MM.1S (cell line): ENCODE results near the gene CACHD1.

Source experiments
- DNase-seq: peaks from one replicate; pipeline ENCODE4 v3.0.0-alpha.2; 2015
- H2AFZ ChIP-seq: fragments of 300-600 bp; sonication (generic); 2 replicates; pipeline ENCODE4 v1.6.0; 2016; ENCODE audit warnings: antibody characterized with exemption, low read length
- H3F3A ChIP-seq: fragments of 300-600 bp; sonication (generic); 2 replicates; pipeline ENCODE4 v1.6.1; 2016; ENCODE audit warnings: mild to moderate bottlenecking, antibody characterized with exemption, low read length, moderate library complexity, mixed read lengths; ENCODE audit not compliant: insufficient read depth
- H3K27ac ChIP-seq: fragments of 300-600 bp; sonication (generic); 2 replicates; pipeline ENCODE4 v1.5.1; 2016; ENCODE audit warnings: mild to moderate bottlenecking, low read length
- H3K27me3 ChIP-seq: fragments of 300-600 bp; sonication (generic); replicated peaks from 2 replicates; pipeline ENCODE4 v1.6.0; 2016; ENCODE audit warnings: low read length; ENCODE audit not compliant: insufficient read depth
- H3K36me3 ChIP-seq: fragments of 300-600 bp; sonication (generic); replicated peaks from 2 replicates; pipeline ENCODE4 v1.6.1; 2016; ENCODE audit warnings: mild to moderate bottlenecking, low read length, mixed read lengths; ENCODE audit not compliant: insufficient read depth
- H3K4me1 ChIP-seq: fragments of 300-600 bp; sonication (generic); 2 replicates; pipeline ENCODE4 v1.6.1; 2016; ENCODE audit warnings: low read length, mixed read lengths
- H3K4me2 ChIP-seq: fragments of 300-600 bp; sonication (generic); 2 replicates; pipeline ENCODE4 v1.6.0; 2016; ENCODE audit warnings: low read depth, low read length
- H3K4me3 ChIP-seq: fragments of 300-600 bp; sonication (generic); 2 replicates; pipeline ENCODE4 v1.5.1; 2016; ENCODE audit warnings: low read length, mixed read lengths
- H3K79me2 ChIP-seq: fragments of 300-600 bp; sonication (generic); 2 replicates; pipeline ENCODE4 v1.6.1; 2016; ENCODE audit warnings: mixed run types, low read length, mixed read lengths
- H3K9ac ChIP-seq: fragments of 300-600 bp; sonication (generic); 2 replicates; pipeline ENCODE4 v1.6.1; 2016; ENCODE audit warnings: low read length, mixed read lengths
- H3K9me2 ChIP-seq: fragments of 300-600 bp; sonication (generic); replicated peaks from 2 replicates; pipeline ENCODE4 v1.6.1; 2016; ENCODE audit warnings: mild to moderate bottlenecking, low read length, mixed read lengths; ENCODE audit not compliant: insufficient read depth
- H3K9me3 ChIP-seq: fragments of 300-600 bp; sonication (generic); replicated peaks from 2 replicates; pipeline ENCODE4 v1.6.1; 2016; ENCODE audit warnings: mild to moderate bottlenecking, low read length, mixed read lengths; ENCODE audit not compliant: insufficient read depth
- H4K20me1 ChIP-seq: fragments of 300-600 bp; sonication (generic); 2 replicates; pipeline ENCODE4 v1.6.1; 2016; ENCODE audit warnings: mild to moderate bottlenecking, low read length, moderate library complexity, mixed read lengths; ENCODE audit not compliant: insufficient read depth
- CTCF ChIP-seq: fragments of 300-600 bp; sonication (generic); IDR thresholded peaks from 2 replicates; pipeline ENCODE4 v1.5.1; 2016; ENCODE audit warnings: antibody characterized with exemption, low read length, mixed read lengths
- EZH2 ChIP-seq: fragments of 300-600 bp; sonication (generic); optimal IDR thresholded peaks from 2 replicates; pipeline ENCODE3; 2017; ENCODE audit warnings: low read depth, mild to moderate bottlenecking, antibody characterized with exemption, low read length, mixed read lengths
- EZH2phosphoT487 ChIP-seq: fragments of 300-600 bp; sonication (generic); IDR thresholded peaks from 2 replicates; pipeline ENCODE4 v1.6.1; 2018; ENCODE audit warnings: antibody characterized with exemption, low read length

Gene CACHD1

GRCh38 chr1:64584479-64584878 is 114.5 kb downstream of the CACHD1 start:
- Histone ChIP-seq H3K79me2 (no peaks in the 10 kb centered on the region), H3K27me3 (no peaks in the 10 kb centered on the region), H3F3A (no peaks in the 10 kb centered on the region)

GRCh38 chr1:64588876-64589275 is 118.9 kb downstream of the CACHD1 start:
- TF ChIP-seq CTCF (no peak), EZH2 (no peak), EZH2phosphoT487 (no peak)
- no peak for DNase-seq
- Histone ChIP-seq H3F3A (no peaks in the 10 kb centered on the region), H3K9me3 (no peaks in the 10 kb centered on the region), H3K36me3 (no peaks in the 10 kb centered on the region), H2AFZ (no peak overlapping the region), H3K9me2 (no peaks in the 10 kb centered on the region), H3K4me2 (no peak overlapping the region), H3K79me2 (no peaks in the 10 kb centered on the region), H3K4me3 (no peak overlapping the region), H3K9ac (no peak overlapping the region), H3K4me1 (no peaks in the 10 kb centered on the region), H3K27ac (no peak overlapping the region), H4K20me1 (no peaks in the 10 kb centered on the region), H3K27me3 (no peaks in the 10 kb centered on the region)

More at GRCh38 chr1:64584479-64584878, 114.5 kb downstream of the CACHD1 start:
- Histone ChIP-seq H4K20me1 (no peaks in the 10 kb centered on the region), H3K27ac (no peak overlapping the region), H2AFZ (no peak overlapping the region), H3K9ac (no peak overlapping the region), H3K4me3 (no peak overlapping the region), H3K9me2 (no peaks in the 10 kb centered on the region), H3K4me2 (no peak overlapping the region), H3K9me3 (no peaks in the 10 kb centered on the region), H3K4me1 (no peaks in the 10 kb centered on the region), H3K36me3 (no peaks in the 10 kb centered on the region)
- TF ChIP-seq EZH2phosphoT487, result no peak
- no peak for TF ChIP-seq EZH2
- 0 out of 2 replicates have a peak, but pooled peaks have one; percentile 10 for TF ChIP-seq CTCF
- DNase-seq, result no peak

- no peak overlapping the region for H3K27ac ChIP-seq
- H3K4me1 ChIP-seq, result no peaks in the 10 kb centered on the region
- no peak overlapping the region for H3K9ac ChIP-seq
- no peak overlapping the region for H2AFZ ChIP-seq
- no peaks in the 10 kb centered on the region for H3K27me3 ChIP-seq
- H3K4me2 ChIP-seq, result no peak overlapping the region
- no peaks in the 10 kb centered on the region for H3K9me2 ChIP-seq
- TF ChIP-seq EZH2 (no peak), EZH2phosphoT487 (no peak), CTCF (no peak)
- no peak overlapping the region for H3K4me3 ChIP-seq
- no peaks in the 10 kb centered on the region for H3K9me3 ChIP-seq
- no peaks in the 10 kb centered on the region for H3K79me2 ChIP-seq
- H4K20me1 ChIP-seq, result no peaks in the 10 kb centered on the region
- no peaks in the 10 kb centered on the region for H3F3A ChIP-seq
- no peak for DNase-seq
- H3K36me3 ChIP-seq, result no peaks in the 10 kb centered on the region
These were observed 120.4 kb downstream of the CACHD1 start for GRCh38 chr1:64590316-64590715.

GRCh38 chr1:64594446-64594845 is 124.5 kb downstream of the CACHD1 start:
- no peak overlapping the region for H3K9ac ChIP-seq

More at GRCh38 chr1:64594446-64594845, 124.5 kb downstream of the CACHD1 start:
- H3F3A ChIP-seq, result no peaks in the 10 kb centered on the region
- no peaks in the 10 kb centered on the region for H3K27me3 ChIP-seq
- H3K4me1 ChIP-seq, result no peaks in the 10 kb centered on the region
- no peaks in the 10 kb centered on the region for H3K36me3 ChIP-seq
- H4K20me1 ChIP-seq, result no peaks in the 10 kb centered on the region
- H3K9me3 ChIP-seq, result no peaks in the 10 kb centered on the region
- H3K4me2 ChIP-seq, result no peak overlapping the region
- no peak overlapping the region for H3K4me3 ChIP-seq
- no peak overlapping the region for H2AFZ ChIP-seq
- H3K9me2 ChIP-seq, result no peaks in the 10 kb centered on the region
- H3K79me2 ChIP-seq, result no peaks in the 10 kb centered on the region
- no peak for DNase-seq
- TF ChIP-seq EZH2 (no peak), EZH2phosphoT487 (no peak), CTCF (no peak)
- H3K27ac ChIP-seq, result no peak overlapping the region
